Neural cell (in vitro differentiated cells): Measurements from ENCODE around the gene MTX2. TPM values are rescaled to one million over a fixed set of nuclear protein-coding genes. Genes with fewer than 3 reads are reported as not detected.

Experiments used
- polyA plus RNA-seq: library from polyadenylated mRNA; depleted of rRNA; stranded (reverse); fragments of >200 nt; gene quantifications from 2 replicates; pipeline ENCODE4 v1.2.3, GENCODE V29; 2014

MTX2 gene
- polyA plus RNA-seq, 1 donor from 2014 or later: 128 TPM

Other genes starting within 250 kb of the MTX2 start
- gene EVX2, start 185.5 kb upstream of the MTX2 start, polyA plus RNA-seq: not detected in 2 replicates
- not detected in 2 replicates for gene HOXD13, start 176.7 kb upstream of the MTX2 start, polyA plus RNA-seq
- gene HOXD12, start 169.6 kb upstream of the MTX2 start, polyA plus RNA-seq: not detected in 2 replicates
- not detected in 2 replicates for gene HOXD11, start 162.2 kb upstream of the MTX2 start, polyA plus RNA-seq
- gene HOXD10, start 152.7 kb upstream of the MTX2 start, polyA plus RNA-seq: not detected in 2 replicates
- not detected in 2 replicates for gene HOXD9, start 146.7 kb upstream of the MTX2 start, polyA plus RNA-seq
- gene HOXD8, start 139.7 kb upstream of the MTX2 start, polyA plus RNA-seq: not detected in 2 replicates
- gene HOXD4, start 117.9 kb upstream of the MTX2 start, polyA plus RNA-seq: not detected in 2 replicates
- not detected in 2 replicates for gene HOXD3, start 112.1 kb upstream of the MTX2 start, polyA plus RNA-seq
- not detected in 2 replicates for gene HOXD1, start 80.8 kb upstream of the MTX2 start, polyA plus RNA-seq